Measurements from ENCODE around the gene GATD1. TPM values are rescaled to one million over a fixed set of nuclear protein-coding genes. Genes with fewer than 3 reads are reported as not detected.
A peak's percentile ranks its signal among the peaks of the same experiment; 100 is the strongest.

Gene GATD1
- total and polyA plus RNA-seq, 9 of the 15 experiments (the other 6 are each of a cell fraction or from before 2014, with no cell fraction given), result 2.8 to 144 (median 36.9) TPM

GRCh38 chr11:797296-798092 is 20.2 kb upstream of the GATD1 start (continued):
- TF ChIP-seq CEBPZ (IDR thresholded peaks at IDR 0.05; ENCODE audit: borderline replicate concordance, low read depth, low read length) (no peak), CBX2 (IDR thresholded peaks at IDR 0.05; ENCODE audit: insufficient read depth, low read length, poor library complexity, severe bottlenecking) (no peak), FOXO4 (CRISPR knock-in tag; IDR thresholded peaks at IDR 0.05) (no peak), IRF9 (tag; IDR thresholded peaks at IDR 0.05) (no peak), ZBTB33 (CRISPR knock-in tag; IDR thresholded peaks at IDR 0.05) (0 out of 2 replicates have a peak, but pooled peaks have one; percentile 33), STAT6 (CRISPR knock-in tag; IDR thresholded peaks at IDR 0.05) (0 out of 2 replicates have a peak, but pooled peaks have one; percentile 47), ZNF76 (CRISPR knock-in tag; IDR thresholded peaks at IDR 0.05; ENCODE audit: borderline replicate concordance) (no peak), ATF4 (CRISPR knock-in tag; IDR thresholded peaks at IDR 0.05) (no peak), CHD4 (IDR thresholded peaks at IDR 0.05; ENCODE audit: insufficient read depth, insufficient replicate concordance, low read depth, low read length, poor library complexity, severe bottlenecking) (no peak), MAX (CRISPR knock-in tag; IDR thresholded peaks at IDR 0.05) (peak; percentile 85)

Measured in K562 (cell line).